ENCODE measurements around the gene EMC10. TPM values are rescaled to one million over a fixed set of nuclear protein-coding genes. Genes with fewer than 3 reads are reported as not detected.

EMC10 gene
- total and polyA plus RNA-seq, 4 donors: 17.1 to 132 (median 40.5) TPM

DNA sequence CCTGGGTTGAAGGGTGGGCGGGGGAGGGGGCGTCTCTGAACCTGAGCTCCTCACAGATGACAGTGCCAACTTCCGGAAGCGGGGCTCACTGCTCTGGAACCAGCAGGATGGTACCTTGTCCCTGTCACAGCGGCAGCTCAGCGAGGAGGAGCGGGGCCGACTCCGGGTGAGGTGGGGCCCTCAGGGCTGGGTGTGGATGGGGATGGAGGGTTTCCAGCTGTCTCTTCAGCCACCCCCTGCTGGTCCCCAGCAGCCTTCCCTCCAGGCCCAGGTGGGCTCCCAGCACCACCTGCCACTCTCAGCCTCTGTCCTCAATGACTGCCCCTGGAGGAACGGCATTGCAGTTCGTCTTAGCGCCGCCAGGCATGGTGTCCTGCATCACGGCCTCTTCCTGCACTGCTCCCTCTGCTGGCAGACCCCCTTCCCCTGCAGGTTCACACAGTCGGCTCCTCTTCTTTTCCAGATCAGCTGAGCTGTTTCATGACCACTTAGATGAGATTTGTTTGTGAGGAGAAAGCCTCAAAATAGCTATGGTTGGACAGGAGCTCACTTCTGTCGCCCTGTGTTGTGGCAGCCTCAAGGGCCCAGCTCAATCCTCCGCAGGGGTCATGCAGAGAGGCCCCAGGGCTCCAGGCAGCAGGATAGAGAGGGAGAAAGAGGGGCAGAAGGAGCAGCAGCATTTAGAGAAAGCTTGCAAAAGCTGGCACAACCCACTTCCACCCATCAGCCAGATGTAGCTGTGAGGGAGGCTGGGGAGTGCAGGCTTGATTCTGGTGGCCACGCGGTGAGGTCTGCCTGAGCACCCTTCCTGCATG lies 2.8 kb downstream of the EMC10 start:
- H3K4me1 ChIP-seq (ENCODE audit: control insufficient read depth in 4 of 4, insufficient read depth in 4 of 4, low read length in 3 of 4): peaks cover 5 to 19% (median 15%) of the 10 kb centered on the region in 4 donors
- DNase-seq (ENCODE audit: low spot score): no peak
- H3K36me3 ChIP-seq (ENCODE audit: control insufficient read depth in 4 of 4, insufficient read depth in 3 of 4, low read depth in 1 of 4, low read length in 3 of 4): peaks cover 7 to 38% (median 11%) of the 10 kb centered on the region in 4 donors
- H3K4me3 ChIP-seq (ENCODE audit: low read depth in 1 of 3, low read length in 3 of 3): no peak overlapping the region
- H3K27ac ChIP-seq (ENCODE audit: low read depth in 1 of 2, low read length in 2 of 2): no peak overlapping the region
- TF ChIP-seq SP1 (IDR thresholded peaks at IDR 0.05): no peak
- TF ChIP-seq FOXA2 (IDR thresholded peaks at IDR 0.05): no peak
- TF ChIP-seq NR2F2 (IDR thresholded peaks at IDR 0.05): no peak
- TF ChIP-seq, protein P1, sequence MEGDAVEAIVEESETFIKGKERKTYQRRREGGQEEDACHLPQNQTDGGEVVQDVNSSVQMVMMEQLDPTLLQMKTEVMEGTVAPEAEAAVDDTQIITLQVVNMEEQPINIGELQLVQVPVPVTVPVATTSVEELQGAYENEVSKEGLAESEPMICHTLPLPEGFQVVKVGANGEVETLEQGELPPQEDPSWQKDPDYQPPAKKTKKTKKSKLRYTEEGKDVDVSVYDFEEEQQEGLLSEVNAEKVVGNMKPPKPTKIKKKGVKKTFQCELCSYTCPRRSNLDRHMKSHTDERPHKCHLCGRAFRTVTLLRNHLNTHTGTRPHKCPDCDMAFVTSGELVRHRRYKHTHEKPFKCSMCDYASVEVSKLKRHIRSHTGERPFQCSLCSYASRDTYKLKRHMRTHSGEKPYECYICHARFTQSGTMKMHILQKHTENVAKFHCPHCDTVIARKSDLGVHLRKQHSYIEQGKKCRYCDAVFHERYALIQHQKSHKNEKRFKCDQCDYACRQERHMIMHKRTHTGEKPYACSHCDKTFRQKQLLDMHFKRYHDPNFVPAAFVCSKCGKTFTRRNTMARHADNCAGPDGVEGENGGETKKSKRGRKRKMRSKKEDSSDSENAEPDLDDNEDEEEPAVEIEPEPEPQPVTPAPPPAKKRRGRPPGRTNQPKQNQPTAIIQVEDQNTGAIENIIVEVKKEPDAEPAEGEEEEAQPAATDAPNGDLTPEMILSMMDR (IDR thresholded peaks at IDR 0.05; ENCODE audit: low read depth, low read length, missing input control): peak; percentile 5
- TF ChIP-seq JUND (IDR thresholded peaks at IDR 0.05): no peak
- TF ChIP-seq TAF1 (conservative IDR thresholded peaks at IDR 0.05): no peak
- H3K9me3 ChIP-seq (ENCODE audit: control insufficient read depth in 4 of 4, low read length in 3 of 4): no peaks in the 10 kb centered on the region
- 95% methylated on average over 19 of the region's 19 CpGs for WGBS
- H3K27me3 ChIP-seq (ENCODE audit: control insufficient read depth in 4 of 4, insufficient read depth in 4 of 4, low read length in 3 of 4): no peaks in the 10 kb centered on the region
- H3K9ac ChIP-seq (ENCODE audit: low read depth in 1 of 2, low read length in 2 of 2): no peak overlapping the region

DNA sequence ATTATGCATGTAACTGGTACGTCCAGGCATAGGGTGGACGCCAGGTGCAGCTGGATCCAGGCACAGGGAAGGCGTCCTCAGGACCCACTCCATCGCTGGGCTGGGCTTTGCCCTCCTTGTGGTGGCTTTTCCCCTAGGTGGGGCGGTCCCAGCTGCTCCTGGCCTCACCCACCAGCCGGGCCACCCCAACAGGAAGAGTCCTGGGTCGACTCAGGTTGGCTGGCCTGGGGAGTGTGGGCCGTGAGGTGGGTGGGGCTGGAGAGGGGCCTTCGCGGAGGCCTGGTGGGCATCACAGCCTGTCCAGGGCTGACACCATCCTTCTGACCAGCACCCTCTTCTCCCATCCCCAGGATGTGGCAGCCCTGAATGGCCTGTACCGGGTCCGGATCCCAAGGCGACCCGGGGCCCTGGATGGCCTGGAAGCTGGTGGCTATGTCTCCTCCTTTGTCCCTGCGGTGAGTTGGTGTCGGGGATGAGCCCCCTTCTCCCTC lies 3.5 kb downstream of the EMC10 start:
- Histone ChIP-seq H3K36me3 (ENCODE audit: control insufficient read depth in 4 of 4, insufficient read depth in 3 of 4, low read depth in 1 of 4, low read length in 3 of 4) (peaks cover 7 to 38% (median 11%) of the 10 kb centered on the region in 4 donors), H3K27ac (ENCODE audit: low read depth in 1 of 2, low read length in 2 of 2) (no peak overlapping the region), H3K9ac (ENCODE audit: low read depth in 1 of 2, low read length in 2 of 2) (no peak overlapping the region), H3K4me3 (ENCODE audit: low read depth in 1 of 3, low read length in 3 of 3) (no peak overlapping the region), H3K4me1 (ENCODE audit: control insufficient read depth in 4 of 4, insufficient read depth in 4 of 4, low read length in 3 of 4) (peaks cover 5 to 19% (median 15%) of the 10 kb centered on the region in 4 donors), H3K9me3 (ENCODE audit: control insufficient read depth in 4 of 4, low read length in 3 of 4) (no peaks in the 10 kb centered on the region), H3K27me3 (ENCODE audit: control insufficient read depth in 4 of 4, insufficient read depth in 4 of 4, low read length in 3 of 4) (no peaks in the 10 kb centered on the region)
- TF ChIP-seq YY1 (IDR thresholded peaks at IDR 0.05) (no peak), EGR1 (IDR thresholded peaks at IDR 0.05; ENCODE audit: low read depth in 2 of 2) (no peak), TAF1 (conservative IDR thresholded peaks at IDR 0.05) (no peak), FOXA2 (IDR thresholded peaks at IDR 0.05) (no peak), SP1 (IDR thresholded peaks at IDR 0.05) (no peak), GABPA (IDR thresholded peaks at IDR 0.05 in 1 of 2, conservative IDR thresholded peaks at IDR 0.05 in 1 of 2) (no peak), JUND (IDR thresholded peaks at IDR 0.05) (no peak), HNF4G (IDR thresholded peaks at IDR 0.05) (no peak), NR2F2 (IDR thresholded peaks at IDR 0.05) (no peak), RXRA (IDR thresholded peaks at IDR 0.05) (no peak), RAD21 (IDR thresholded peaks at IDR 0.05) (no peak)
- TF ChIP-seq, protein P2, sequence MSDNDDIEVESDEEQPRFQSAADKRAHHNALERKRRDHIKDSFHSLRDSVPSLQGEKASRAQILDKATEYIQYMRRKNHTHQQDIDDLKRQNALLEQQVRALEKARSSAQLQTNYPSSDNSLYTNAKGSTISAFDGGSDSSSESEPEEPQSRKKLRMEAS (IDR thresholded peaks at IDR 0.05): no peak
- TF ChIP-seq, protein P3, sequence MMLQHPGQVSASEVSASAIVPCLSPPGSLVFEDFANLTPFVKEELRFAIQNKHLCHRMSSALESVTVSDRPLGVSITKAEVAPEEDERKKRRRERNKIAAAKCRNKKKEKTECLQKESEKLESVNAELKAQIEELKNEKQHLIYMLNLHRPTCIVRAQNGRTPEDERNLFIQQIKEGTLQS (IDR thresholded peaks at IDR 0.05): no peak
- TF ChIP-seq, protein P4, sequence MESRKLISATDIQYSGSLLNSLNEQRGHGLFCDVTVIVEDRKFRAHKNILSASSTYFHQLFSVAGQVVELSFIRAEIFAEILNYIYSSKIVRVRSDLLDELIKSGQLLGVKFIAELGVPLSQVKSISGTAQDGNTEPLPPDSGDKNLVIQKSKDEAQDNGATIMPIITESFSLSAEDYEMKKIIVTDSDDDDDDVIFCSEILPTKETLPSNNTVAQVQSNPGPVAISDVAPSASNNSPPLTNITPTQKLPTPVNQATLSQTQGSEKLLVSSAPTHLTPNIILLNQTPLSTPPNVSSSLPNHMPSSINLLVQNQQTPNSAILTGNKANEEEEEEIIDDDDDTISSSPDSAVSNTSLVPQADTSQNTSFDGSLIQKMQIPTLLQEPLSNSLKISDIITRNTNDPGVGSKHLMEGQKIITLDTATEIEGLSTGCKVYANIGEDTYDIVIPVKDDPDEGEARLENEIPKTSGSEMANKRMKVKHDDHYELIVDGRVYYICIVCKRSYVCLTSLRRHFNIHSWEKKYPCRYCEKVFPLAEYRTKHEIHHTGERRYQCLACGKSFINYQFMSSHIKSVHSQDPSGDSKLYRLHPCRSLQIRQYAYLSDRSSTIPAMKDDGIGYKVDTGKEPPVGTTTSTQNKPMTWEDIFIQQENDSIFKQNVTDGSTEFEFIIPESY (IDR thresholded peaks at IDR 0.05): no peak
- TF ChIP-seq, protein P5, sequence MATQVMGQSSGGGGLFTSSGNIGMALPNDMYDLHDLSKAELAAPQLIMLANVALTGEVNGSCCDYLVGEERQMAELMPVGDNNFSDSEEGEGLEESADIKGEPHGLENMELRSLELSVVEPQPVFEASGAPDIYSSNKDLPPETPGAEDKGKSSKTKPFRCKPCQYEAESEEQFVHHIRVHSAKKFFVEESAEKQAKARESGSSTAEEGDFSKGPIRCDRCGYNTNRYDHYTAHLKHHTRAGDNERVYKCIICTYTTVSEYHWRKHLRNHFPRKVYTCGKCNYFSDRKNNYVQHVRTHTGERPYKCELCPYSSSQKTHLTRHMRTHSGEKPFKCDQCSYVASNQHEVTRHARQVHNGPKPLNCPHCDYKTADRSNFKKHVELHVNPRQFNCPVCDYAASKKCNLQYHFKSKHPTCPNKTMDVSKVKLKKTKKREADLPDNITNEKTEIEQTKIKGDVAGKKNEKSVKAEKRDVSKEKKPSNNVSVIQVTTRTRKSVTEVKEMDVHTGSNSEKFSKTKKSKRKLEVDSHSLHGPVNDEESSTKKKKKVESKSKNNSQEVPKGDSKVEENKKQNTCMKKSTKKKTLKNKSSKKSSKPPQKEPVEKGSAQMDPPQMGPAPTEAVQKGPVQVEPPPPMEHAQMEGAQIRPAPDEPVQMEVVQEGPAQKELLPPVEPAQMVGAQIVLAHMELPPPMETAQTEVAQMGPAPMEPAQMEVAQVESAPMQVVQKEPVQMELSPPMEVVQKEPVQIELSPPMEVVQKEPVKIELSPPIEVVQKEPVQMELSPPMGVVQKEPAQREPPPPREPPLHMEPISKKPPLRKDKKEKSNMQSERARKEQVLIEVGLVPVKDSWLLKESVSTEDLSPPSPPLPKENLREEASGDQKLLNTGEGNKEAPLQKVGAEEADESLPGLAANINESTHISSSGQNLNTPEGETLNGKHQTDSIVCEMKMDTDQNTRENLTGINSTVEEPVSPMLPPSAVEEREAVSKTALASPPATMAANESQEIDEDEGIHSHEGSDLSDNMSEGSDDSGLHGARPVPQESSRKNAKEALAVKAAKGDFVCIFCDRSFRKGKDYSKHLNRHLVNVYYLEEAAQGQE (IDR thresholded peaks at IDR 0.05): no peak
- TF ChIP-seq, protein P1 (IDR thresholded peaks at IDR 0.05; ENCODE audit: low read depth, low read length, missing input control): no peak
- 97% methylated on average over 16 of the region's 16 CpGs for WGBS
- no peak for DNase-seq (ENCODE audit: low spot score)
